MCF 10A (cell line): Measurements from ENCODE around the gene COTL1. TPM values are rescaled to one million over a fixed set of nuclear protein-coding genes. Genes with fewer than 3 reads are reported as not detected.
A peak's percentile ranks its signal among the peaks of the same experiment; 100 is the strongest.

Experiments used
- BruUV-seq: library from RNA; stranded (reverse); fragments of 400-500 nt; replicated peaks from 2 replicates; lab custom pipeline; 2021; lab: Mats Ljungman, UMichigan
- CTCF ChIA-PET: fragments of 300-600 bp; sonication (Branson Sonifier 250); formaldehyde crosslinking; extraction: SDS; loops from one replicate; lab custom pipeline; 2021; ENCODE audit warnings: antibody characterized with exemption, inconsistent platforms; lab: Yijun Ruan, JAX
- POLR2A ChIA-PET: fragments of 300-600, 350-650 bp; sonication (Branson Sonifier 250); formaldehyde crosslinking; extraction: SDS; loops from one replicate; lab custom pipeline; 2020; ENCODE audit warnings: antibody characterized with exemption, inconsistent platforms; lab: Yijun Ruan, JAX
- DNase-seq: peaks from one replicate; pipeline ENCODE4 v3.0.0-alpha.2; 2018; ENCODE audit not compliant: unreplicated experiment
- H3K27ac Mint-ChIP-seq: one replicate; pipeline ENCODE4 v1.8.0; 2022; ENCODE audit warnings: mild to moderate bottlenecking, low read depth, mixed read lengths; ENCODE audit not compliant: unreplicated experiment
- H3K27me3 Mint-ChIP-seq: one replicate; pipeline ENCODE4 v1.8.0; 2022; ENCODE audit warnings: mixed read lengths; ENCODE audit not compliant: insufficient read depth, unreplicated experiment
- H3K36me3 Mint-ChIP-seq: one replicate; pipeline ENCODE4 v1.8.0; 2022; ENCODE audit warnings: mild to moderate bottlenecking, moderate library complexity, mixed read lengths; ENCODE audit not compliant: insufficient read depth, unreplicated experiment
- H3K4me1 Mint-ChIP-seq: one replicate; pipeline ENCODE4 v1.8.0; 2022; ENCODE audit warnings: mixed read lengths; ENCODE audit not compliant: insufficient read depth, unreplicated experiment
- H3K4me3 Mint-ChIP-seq: one replicate; pipeline ENCODE4 v1.8.0; 2022; ENCODE audit warnings: mild to moderate bottlenecking, moderate library complexity, mixed read lengths; ENCODE audit not compliant: unreplicated experiment
- H3K9me3 Mint-ChIP-seq: one replicate; pipeline ENCODE4 v1.8.0; 2022; ENCODE audit warnings: mixed read lengths; ENCODE audit not compliant: unreplicated experiment
- CTCF ChIP-seq: fragments of 200-600 bp; IDR thresholded peaks from one replicate; pipeline ENCODE4 v1.8.0; 2022; ENCODE audit warnings: antibody characterized with exemption, mild to moderate bottlenecking; ENCODE audit not compliant: unreplicated experiment
- intact Hi-C: fragments of 100-400 bp; cut with micrococcal nuclease; formaldehyde crosslinking; loops from 2 replicates; pipeline ENCODE4 v1.14.1; 2022
- total RNA-seq: library from RNA; stranded (reverse); gene quantifications from 2 replicates; pipeline ENCODE4 v1.2.3, GENCODE V29; 2022

COTL1 gene
- total RNA-seq, 1 experiment from 2014 or later: 269 TPM

- Mint-ChIP-seq H3K36me3 (no peaks in the 10 kb centered on the region), H3K4me3 (peak overlapping the region; percentile 30), H3K4me1 (peaks cover 19% of the 10 kb centered on the region), H3K27ac (peak overlapping the region; percentile 83), H3K27me3 (no peaks in the 10 kb centered on the region), H3K9me3 (peaks cover 10% of the 10 kb centered on the region)
- no peak for TF ChIP-seq CTCF
- peak; percentile 19 for DNase-seq
- CTCF ChIA-PET: interaction anchor here (1.3 to 1.6 kb wide), 2 partner anchors 88 to 91 kb away, joined by 5 read pairs; no protein-coding TSS in a partner anchor
- intact Hi-C loops: no loop called here
- no TSS peak for BruUV-seq
- POLR2A ChIA-PET: interaction anchor here (0.7 to 1.6 kb wide), 3 partner anchors 16 to 87 kb away, joined by 3 to 6 read pairs (median 4); partner anchors contain the start of gene MEAK7
Observed at GRCh38 chr16:84531671-84532111, 86.2 kb downstream of the COTL1 start.

- CTCF ChIA-PET: interaction anchor here (0.7 to 1.4 kb wide), 2 partner anchors 196 to 857 kb away, joined by 3 read pairs; no protein-coding TSS in a partner anchor
- intact Hi-C loops: no loop called here
- no TSS peak for BruUV-seq
- Mint-ChIP-seq H3K4me3 (no peak overlapping the region), H3K27me3 (no peaks in the 10 kb centered on the region), H3K36me3 (no peaks in the 10 kb centered on the region), H3K4me1 (peaks cover 19% of the 10 kb centered on the region), H3K27ac (no peak overlapping the region), H3K9me3 (peaks cover 10% of the 10 kb centered on the region)
- no peak for DNase-seq
- POLR2A ChIA-PET: interaction anchor here (1.2 kb wide), 1 partner anchor 9 kb away, joined by 8 read pairs; no protein-coding TSS in a partner anchor
- no peak for TF ChIP-seq CTCF
Observed at GRCh38 chr16:84530590-84530989, 87.3 kb downstream of the COTL1 start.

- CTCF ChIA-PET: interaction anchor here (0.6 to 1.4 kb wide), 6 partner anchors 19 to 197 kb away, joined by 3 to 8 read pairs (median 3); no protein-coding TSS in a partner anchor
- no peak for DNase-seq
- peaks cover 19% of the 10 kb centered on the region for H3K4me1 Mint-ChIP-seq
- no peak overlapping the region for H3K4me3 Mint-ChIP-seq
- no peak for TF ChIP-seq CTCF
- POLR2A ChIA-PET: interaction anchor here (0.6 kb wide), 1 partner anchor 189 kb away, joined by 3 read pairs; no protein-coding TSS in a partner anchor
- H3K36me3 Mint-ChIP-seq: no peaks in the 10 kb centered on the region
- no peaks in the 10 kb centered on the region for H3K27me3 Mint-ChIP-seq
- intact Hi-C loops: no loop called here
- H3K9me3 Mint-ChIP-seq: peaks cover 10% of the 10 kb centered on the region
- H3K27ac Mint-ChIP-seq: no peak overlapping the region
- BruUV-seq: no TSS peak
Observed at GRCh38 chr16:84529607-84530006, 88.3 kb downstream of the COTL1 start.

- Mint-ChIP-seq H3K4me3 (no peak overlapping the region), H3K27me3 (no peaks in the 10 kb centered on the region), H3K9me3 (peaks cover 10% of the 10 kb centered on the region), H3K36me3 (no peaks in the 10 kb centered on the region), H3K27ac (no peak overlapping the region), H3K4me1 (peaks cover 19% of the 10 kb centered on the region)
- ChIA-PET CTCF (interaction anchor here (0.7 to 1.6 kb wide), 4 partner anchors 16 to 198 kb away, joined by 3 to 7 read pairs (median 4); no protein-coding TSS in a partner anchor), POLR2A (no interaction called here)
- TF ChIP-seq CTCF: no peak
- BruUV-seq: no TSS peak
- no peak for DNase-seq
- intact Hi-C loops: no loop called here
Observed at GRCh38 chr16:84528322-84528721, 89.6 kb downstream of the COTL1 start.
